Type B pancreatic cell (in vitro differentiated cells): ENCODE measurements around the gene PLCL2. TPM values are rescaled to one million over a fixed set of nuclear protein-coding genes. Genes with fewer than 3 reads are reported as not detected.

Source experiments
- DNase-seq: peaks from one replicate; pipeline ENCODE4 v3.0.0; 2021; ENCODE audit warnings: mixed read lengths; ENCODE audit not compliant: unreplicated experiment; ENCODE audit errors: extremely low spot score
- H3K27ac Mint-ChIP-seq: 2 replicates; pipeline ENCODE4 v1.8.0; 2021; ENCODE audit warnings: mild to moderate bottlenecking, mixed read lengths
- H3K27me3 Mint-ChIP-seq: 2 replicates; pipeline ENCODE4 v1.8.0; 2021; ENCODE audit warnings: mixed read lengths
- H3K36me3 Mint-ChIP-seq: 2 replicates; pipeline ENCODE4 v1.8.0; 2021; ENCODE audit warnings: mixed read lengths
- H3K4me1 Mint-ChIP-seq: one replicate; pipeline ENCODE4 v1.8.0; 2021; ENCODE audit warnings: mixed read lengths; ENCODE audit not compliant: unreplicated experiment
- H3K4me3 Mint-ChIP-seq: 2 replicates; pipeline ENCODE4 v1.8.0; 2021; ENCODE audit warnings: mild to moderate bottlenecking, mixed read lengths
- H3K9me3 Mint-ChIP-seq: 2 replicates; pipeline ENCODE4 v1.8.0; 2021; ENCODE audit warnings: mixed read lengths
- CTCF ChIP-seq: fragments of 200-600 bp; sonication (generic); conservative IDR thresholded peaks from 2 replicates; pipeline ENCODE4 v1.5.0; 2021; ENCODE audit warnings: antibody characterized with exemption, mild to moderate bottlenecking
- total RNA-seq: library from RNA; stranded (reverse); gene quantifications from 2 replicates; pipeline ENCODE4 v1.2.1, GENCODE V29; 2021; ENCODE audit warnings: low replicate concordance

PLCL2 gene
- total RNA-seq, 1 donor from 2014 or later: 10.6 TPM

GRCh38 chr3:16883057-16883722, 1.6 kb upstream of the PLCL2 start:
- Mint-ChIP-seq H3K4me3 (peak overlapping the region; percentile 87), H3K27me3 (peaks cover 22% of the 10 kb centered on the region), H3K27ac (peak overlapping the region; percentile 4), H3K36me3 (no peaks in the 10 kb centered on the region), H3K9me3 (peaks cover under 1% of the 10 kb centered on the region), H3K4me1 (peaks cover 31% of the 10 kb centered on the region)
- TF ChIP-seq CTCF: no peak
- no peak for DNase-seq

GRCh38 chr3:16883723-16884083, 1.1 kb upstream of the PLCL2 start:
- TF ChIP-seq CTCF: no peak
- DNase-seq: no peak
- H3K4me1 Mint-ChIP-seq: peaks cover 32% of the 10 kb centered on the region
- H3K27me3 Mint-ChIP-seq: peaks cover 22% of the 10 kb centered on the region
- H3K36me3 Mint-ChIP-seq: no peaks in the 10 kb centered on the region
- peak overlapping the region; percentile 4 for H3K27ac Mint-ChIP-seq
- peak overlapping the region; percentile 87 for H3K4me3 Mint-ChIP-seq
- no peaks in the 10 kb centered on the region for H3K9me3 Mint-ChIP-seq

- no peaks in the 10 kb centered on the region for H3K36me3 Mint-ChIP-seq
- TF ChIP-seq CTCF: peak; percentile 81
- H3K27me3 Mint-ChIP-seq: peaks cover 24% of the 10 kb centered on the region
- peak; percentile 81 for DNase-seq
- H3K4me3 Mint-ChIP-seq: peak overlapping the region; percentile 93
- H3K9me3 Mint-ChIP-seq: no peaks in the 10 kb centered on the region
- H3K27ac Mint-ChIP-seq: peak overlapping the region; percentile 4
- H3K4me1 Mint-ChIP-seq: peaks cover 36% of the 10 kb centered on the region
Observed at GRCh38 chr3:16884084-16884747, 539 bp upstream of the PLCL2 start.

- H3K4me1 Mint-ChIP-seq: peaks cover 48% of the 10 kb centered on the region
- H3K27me3 Mint-ChIP-seq: peaks cover 18% of the 10 kb centered on the region
- no peaks in the 10 kb centered on the region for H3K9me3 Mint-ChIP-seq
- TF ChIP-seq CTCF: no peak
- DNase-seq: no peak
- peak overlapping the region; percentile 95 for H3K4me3 Mint-ChIP-seq
- peak overlapping the region; percentile 87 for H3K27ac Mint-ChIP-seq
- H3K36me3 Mint-ChIP-seq: no peaks in the 10 kb centered on the region
Observed at GRCh38 chr3:16885593-16886302, 993 bp downstream of the PLCL2 start.

GRCh38 chr3:16886303-16886683, 1.5 kb downstream of the PLCL2 start:
- H3K4me3 Mint-ChIP-seq: peak overlapping the region; percentile 95
- H3K36me3 Mint-ChIP-seq: no peaks in the 10 kb centered on the region
- H3K4me1 Mint-ChIP-seq: peaks cover 53% of the 10 kb centered on the region
- peak overlapping the region; percentile 87 for H3K27ac Mint-ChIP-seq
- peaks cover 16% of the 10 kb centered on the region for H3K27me3 Mint-ChIP-seq
- no peak for DNase-seq
- H3K9me3 Mint-ChIP-seq: no peaks in the 10 kb centered on the region
- TF ChIP-seq CTCF: no peak
